Bronchial epithelial cell (primary cell): ENCODE data around the gene PCSK5. TPM values are rescaled to one million over a fixed set of nuclear protein-coding genes. Genes with fewer than 3 reads are reported as not detected.

Source experiments
- DNase-seq: peaks from one replicate; pipeline ENCODE4 v3.0.0-alpha.2; 2010; ENCODE audit warnings: low read depth
- FAIRE-seq: peaks from 2 replicates; lab custom pipeline; 2011; peaks lifted over from hg19 to GRCh38; lab: Jason Lieb, UNC
- H3K27me3 ChIP-seq: 2 replicates; pipeline ENCODE4 v1.5.1; 2011; ENCODE audit warnings: low read length; ENCODE audit not compliant: control insufficient read depth, insufficient read depth
- H3K36me3 ChIP-seq: 2 replicates; pipeline ENCODE4 v1.5.1; 2011; ENCODE audit warnings: low read length; ENCODE audit not compliant: control insufficient read depth, insufficient read depth
- H3K4me3 ChIP-seq: 2 replicates; pipeline ENCODE4 v1.5.1; 2011; ENCODE audit warnings: mild to moderate bottlenecking, low read depth, low read length, control low read depth
- total RNA-seq: library from RNA; depleted of rRNA; stranded (reverse); fragments of >200 nt; gene quantifications from 2 replicates; pipeline ENCODE4 v1.2.1, GENCODE V29; 2014
- TF ChIP-seq, protein P1 (sequence below): IDR thresholded peaks from 2 replicates; pipeline ENCODE4 v1.5.1; 2011; ENCODE audit warnings: mild to moderate bottlenecking, moderate library complexity, low read length, control low read depth, inconsistent platforms; ENCODE audit not compliant: insufficient read depth, severe bottlenecking

The PCSK5 gene
- total RNA-seq, 1 donor from 2014 or later = 4.2 TPM

DNA sequence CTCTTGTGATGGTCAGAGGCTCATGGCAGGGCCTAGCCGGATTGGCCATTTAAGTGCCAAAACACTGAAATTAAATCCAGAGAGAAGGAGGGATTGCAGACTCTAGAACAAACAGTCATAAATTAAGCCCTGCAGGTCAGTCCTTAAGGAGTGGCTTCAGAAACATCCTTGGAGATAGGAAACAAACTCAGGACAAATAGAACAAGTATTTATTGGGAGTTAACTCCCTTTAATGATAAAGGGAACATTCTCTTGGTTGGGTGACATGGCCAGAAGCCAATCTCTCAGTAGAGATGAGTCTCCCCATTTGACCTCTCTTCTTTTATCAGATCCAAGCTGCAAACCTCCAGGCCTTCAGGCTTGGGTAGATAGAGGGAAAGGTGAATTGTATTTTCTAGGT, 17.4 kb downstream of the PCSK5 start:
- H3K27me3 ChIP-seq = no peaks in the 10 kb centered on the region
- TF ChIP-seq, protein P1, sequence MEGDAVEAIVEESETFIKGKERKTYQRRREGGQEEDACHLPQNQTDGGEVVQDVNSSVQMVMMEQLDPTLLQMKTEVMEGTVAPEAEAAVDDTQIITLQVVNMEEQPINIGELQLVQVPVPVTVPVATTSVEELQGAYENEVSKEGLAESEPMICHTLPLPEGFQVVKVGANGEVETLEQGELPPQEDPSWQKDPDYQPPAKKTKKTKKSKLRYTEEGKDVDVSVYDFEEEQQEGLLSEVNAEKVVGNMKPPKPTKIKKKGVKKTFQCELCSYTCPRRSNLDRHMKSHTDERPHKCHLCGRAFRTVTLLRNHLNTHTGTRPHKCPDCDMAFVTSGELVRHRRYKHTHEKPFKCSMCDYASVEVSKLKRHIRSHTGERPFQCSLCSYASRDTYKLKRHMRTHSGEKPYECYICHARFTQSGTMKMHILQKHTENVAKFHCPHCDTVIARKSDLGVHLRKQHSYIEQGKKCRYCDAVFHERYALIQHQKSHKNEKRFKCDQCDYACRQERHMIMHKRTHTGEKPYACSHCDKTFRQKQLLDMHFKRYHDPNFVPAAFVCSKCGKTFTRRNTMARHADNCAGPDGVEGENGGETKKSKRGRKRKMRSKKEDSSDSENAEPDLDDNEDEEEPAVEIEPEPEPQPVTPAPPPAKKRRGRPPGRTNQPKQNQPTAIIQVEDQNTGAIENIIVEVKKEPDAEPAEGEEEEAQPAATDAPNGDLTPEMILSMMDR = no peak
- DNase-seq = no peak
- H3K36me3 ChIP-seq = no peaks in the 10 kb centered on the region
- FAIRE-seq = no peak
- H3K4me3 ChIP-seq = no peak overlapping the region

DNA sequence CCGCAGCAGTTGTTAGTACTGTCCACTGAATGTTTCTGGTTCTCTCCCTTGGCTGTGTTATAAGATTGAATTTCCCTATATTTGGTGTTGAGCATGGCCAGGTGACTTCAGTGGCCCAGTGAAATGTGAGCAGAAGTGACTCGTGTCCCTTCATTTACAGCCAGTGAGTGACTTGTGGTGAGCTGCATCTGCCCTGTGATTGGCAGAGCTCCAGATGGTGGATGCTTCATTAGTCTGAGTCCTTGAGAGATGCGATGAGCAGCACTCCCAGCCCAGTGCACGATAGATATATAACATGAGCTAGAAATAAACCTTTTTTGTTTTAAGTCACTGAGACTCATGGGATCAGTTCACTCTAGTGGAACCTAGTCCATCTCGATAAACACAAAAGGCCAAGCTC, 19.3 kb downstream of the PCSK5 start:
- DNase-seq = no peak
- no peak overlapping the region for H3K4me3 ChIP-seq
- TF ChIP-seq, protein P1 = no peak
- no peaks in the 10 kb centered on the region for H3K36me3 ChIP-seq
- no peak for FAIRE-seq
- no peaks in the 10 kb centered on the region for H3K27me3 ChIP-seq

DNA sequence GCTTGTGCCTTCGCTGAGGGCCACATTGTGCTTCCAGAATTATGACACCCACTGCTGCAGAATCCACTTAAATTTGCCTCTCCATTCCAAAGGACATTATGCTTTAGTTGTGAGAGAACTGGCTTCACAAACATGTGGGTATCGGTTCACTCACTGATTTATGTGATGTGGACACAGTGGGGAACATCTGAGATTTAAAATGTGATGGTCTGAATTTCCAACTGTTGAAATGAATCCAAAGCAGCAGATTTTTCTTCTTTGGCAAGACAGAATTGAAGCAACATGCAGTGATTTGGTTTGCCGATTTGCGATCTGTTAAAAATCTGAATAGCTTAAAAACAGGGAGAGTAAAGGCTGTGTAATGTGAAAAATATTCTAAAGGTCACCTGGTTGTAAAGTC, 20.3 kb downstream of the PCSK5 start:
- no peaks in the 10 kb centered on the region for H3K27me3 ChIP-seq
- DNase-seq (no peak), FAIRE-seq (no peak)
- H3K4me3 ChIP-seq = no peak overlapping the region
- H3K36me3 ChIP-seq = no peaks in the 10 kb centered on the region
- TF ChIP-seq, protein P1 = no peak

DNA sequence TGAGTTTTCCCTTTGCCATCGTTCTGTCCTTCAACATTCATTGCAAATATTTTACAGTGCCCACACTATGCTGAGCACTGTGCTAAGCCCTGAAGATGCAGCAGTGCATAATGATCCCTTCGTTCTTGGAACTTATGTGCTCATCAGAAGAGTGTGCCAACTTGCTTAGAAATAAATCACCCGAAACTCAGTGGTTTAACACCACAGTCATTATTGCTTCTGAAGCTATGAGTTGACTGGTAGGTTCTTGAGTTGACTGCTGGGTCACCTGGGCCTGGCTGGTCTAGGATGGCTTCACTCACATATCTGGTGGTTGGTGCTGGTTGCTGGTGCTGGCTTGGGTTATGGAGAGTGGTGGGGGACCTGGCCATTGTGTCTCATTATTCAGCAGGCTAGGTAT, 20.9 kb downstream of the PCSK5 start:
- no peak overlapping the region for H3K4me3 ChIP-seq
- DNase-seq (no peak), FAIRE-seq (no peak)
- TF ChIP-seq, protein P1 = no peak
- H3K27me3 ChIP-seq = no peaks in the 10 kb centered on the region
- no peaks in the 10 kb centered on the region for H3K36me3 ChIP-seq

DNA sequence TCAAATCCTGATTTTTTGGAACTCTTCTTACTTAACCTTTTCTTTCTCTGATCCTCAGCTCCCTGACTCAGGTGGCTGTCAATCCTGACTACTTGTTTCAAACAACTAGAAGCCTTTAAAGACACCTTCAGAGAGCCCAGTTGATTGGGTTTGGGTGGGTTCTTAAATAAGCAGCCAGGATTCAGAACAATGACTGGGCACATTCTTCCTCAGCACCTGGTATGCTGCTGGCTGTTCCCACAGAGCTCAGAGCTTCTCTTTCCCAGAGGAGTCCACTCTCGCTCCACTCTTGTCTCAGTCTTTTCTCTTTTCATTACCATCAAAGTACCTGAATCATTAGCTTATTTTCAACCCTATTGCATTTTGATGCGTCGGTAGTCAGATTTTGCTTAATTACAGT, 22.5 kb downstream of the PCSK5 start:
- DNase-seq = no peak
- FAIRE-seq = no peak
- H3K27me3 ChIP-seq = no peaks in the 10 kb centered on the region
- no peak overlapping the region for H3K4me3 ChIP-seq
- TF ChIP-seq, protein P1 = no peak
- no peaks in the 10 kb centered on the region for H3K36me3 ChIP-seq

DNA sequence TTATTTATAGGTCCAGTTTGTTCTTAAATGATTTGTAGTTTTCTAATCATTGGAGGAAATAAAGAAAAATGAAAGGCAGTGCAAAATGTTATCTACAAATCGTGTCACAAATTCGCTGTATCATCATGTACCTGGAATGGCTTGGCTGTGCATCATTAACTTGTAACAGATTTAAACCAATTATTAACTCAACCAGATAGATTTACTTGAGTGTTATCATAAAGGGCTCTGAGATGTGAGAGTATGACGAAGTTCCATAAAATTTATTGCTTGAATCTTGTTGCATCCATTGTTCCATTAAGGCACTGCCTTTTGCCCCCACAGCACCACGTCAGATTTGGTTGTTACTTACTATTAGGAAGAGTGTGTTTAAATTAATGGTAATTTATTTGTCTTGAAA, 23.5 kb downstream of the PCSK5 start:
- no peak for FAIRE-seq

More for the DNA sequence above, 23.5 kb downstream of the PCSK5 start:
- Histone ChIP-seq H3K4me3 (no peak overlapping the region), H3K36me3 (no peaks in the 10 kb centered on the region), H3K27me3 (no peaks in the 10 kb centered on the region)
- no peak for DNase-seq
- TF ChIP-seq, protein P1 = no peak
